ENCODE results near the gene STMN3. TPM values are rescaled to one million over a fixed set of nuclear protein-coding genes. Genes with fewer than 3 reads are reported as not detected.

Gene STMN3
- total RNA-seq, 1 experiment from 2014 or later = 15.8 TPM

- no peak for TF ChIP-seq EZH2phosphoT487 (IDR thresholded peaks at IDR 0.05; ENCODE audit: borderline replicate concordance, low read length)
- TF ChIP-seq CTCF (conservative IDR thresholded peaks at IDR 0.05; ENCODE audit: low read depth, low read length) = no peak
- no peak for TF ChIP-seq EZH2 (IDR thresholded peaks at IDR 0.05; ENCODE audit: low read length, unreplicated experiment)
- H3K27ac ChIP-seq (ENCODE audit: low read length) = peak overlapping the region; percentile 84
- no peak for DNase-seq
Measured at GRCh38 chr20:63680857-63681608, 27.8 kb upstream of the STMN3 start.

DNA sequence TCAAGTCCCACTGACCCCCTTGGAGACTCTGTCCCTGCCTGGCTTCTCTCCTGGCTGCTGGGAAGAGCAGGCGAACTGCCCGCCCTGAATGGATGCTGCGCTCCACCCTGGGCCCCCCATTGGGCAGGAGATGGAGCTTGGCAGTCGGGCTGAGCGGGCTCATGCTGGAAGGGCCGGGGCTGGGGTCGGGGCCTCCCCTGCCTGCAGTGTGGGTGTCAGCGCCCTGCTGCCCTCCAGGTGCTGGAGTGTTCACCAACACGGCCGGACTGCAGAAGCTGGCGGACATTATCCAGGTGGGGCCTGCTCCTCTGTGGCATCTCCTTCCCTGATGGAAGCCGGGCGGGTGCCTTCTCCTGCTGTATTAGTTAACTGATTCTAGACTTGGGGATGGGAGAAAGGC, 27.2 kb upstream of the STMN3 start:
- H3K4me1 ChIP-seq (ENCODE audit: insufficient read depth, low read length) = peaks cover 23% of the 10 kb centered on the region
- no peaks in the 10 kb centered on the region for H3K9me3 ChIP-seq (ENCODE audit: low read length)
- CTCF ChIA-PET = no interaction called here
- no peaks in the 10 kb centered on the region for H3K27me3 ChIP-seq (ENCODE audit: low read length)
- POLR2A ChIA-PET (ENCODE audit: unreplicated experiment) = no interaction called here
- no TSS peak for BruUV-seq (replicated peaks)
- no peak for ATAC-seq
- intact Hi-C loops (cut with micrococcal nuclease) = no loop called here
- no peak overlapping the region for H3K9ac ChIP-seq (ENCODE audit: low read length)
- no peaks in the 10 kb centered on the region for H3F3A ChIP-seq (ENCODE audit: low read length, unreplicated experiment)
- no peaks in the 10 kb centered on the region for H3K9me2 ChIP-seq (replicated peaks; ENCODE audit: low read length)
- no peak for DNase-seq
- no peak overlapping the region for H3K27ac ChIP-seq (ENCODE audit: low read length)
- no peak overlapping the region for H3K4me2 ChIP-seq (ENCODE audit: low read length)
- H3K36me3 ChIP-seq (ENCODE audit: low read depth, low read length) = peaks cover 7% of the 10 kb centered on the region
- peaks cover 7% of the 10 kb centered on the region for H3K79me2 ChIP-seq (ENCODE audit: low read length)
- TF ChIP-seq EZH2 (IDR thresholded peaks at IDR 0.05; ENCODE audit: low read length, unreplicated experiment) (no peak), EZH2phosphoT487 (IDR thresholded peaks at IDR 0.05; ENCODE audit: borderline replicate concordance, low read length) (no peak), CTCF (conservative IDR thresholded peaks at IDR 0.05; ENCODE audit: low read depth, low read length) (no peak)
- H2AFZ ChIP-seq (ENCODE audit: low read length) = no peak overlapping the region
- no peak overlapping the region for H3K4me3 ChIP-seq (ENCODE audit: low read length)
- no peaks in the 10 kb centered on the region for H4K20me1 ChIP-seq (ENCODE audit: low read length)

More at GRCh38 chr20:63680857-63681608, 27.8 kb upstream of the STMN3 start:
- no peaks in the 10 kb centered on the region for H3K27me3 ChIP-seq (ENCODE audit: low read length)
- no peak overlapping the region for H2AFZ ChIP-seq (ENCODE audit: low read length)
- BruUV-seq (replicated peaks) = no TSS peak
- no peak for ATAC-seq
- no peaks in the 10 kb centered on the region for H3F3A ChIP-seq (ENCODE audit: low read length, unreplicated experiment)
- H3K9me3 ChIP-seq (ENCODE audit: low read length) = no peaks in the 10 kb centered on the region
- H3K79me2 ChIP-seq (ENCODE audit: low read length) = peaks cover 7% of the 10 kb centered on the region
- H3K4me3 ChIP-seq (ENCODE audit: low read length) = no peak overlapping the region
- no peak overlapping the region for H3K4me2 ChIP-seq (ENCODE audit: low read length)
- H4K20me1 ChIP-seq (ENCODE audit: low read length) = no peaks in the 10 kb centered on the region
- H3K36me3 ChIP-seq (ENCODE audit: low read depth, low read length) = peaks cover 7% of the 10 kb centered on the region
- POLR2A ChIA-PET (ENCODE audit: unreplicated experiment) = no interaction called here
- H3K9me2 ChIP-seq (replicated peaks; ENCODE audit: low read length) = no peaks in the 10 kb centered on the region
- H3K9ac ChIP-seq (ENCODE audit: low read length) = no peak overlapping the region
- CTCF ChIA-PET = interaction anchor here (1.7 kb wide), 1 partner anchor 39 kb away, joined by 9 read pairs; no protein-coding TSS in a partner anchor
- intact Hi-C loops (cut with micrococcal nuclease) = no loop called here
- peaks cover 23% of the 10 kb centered on the region for H3K4me1 ChIP-seq (ENCODE audit: insufficient read depth, low read length)

DNA sequence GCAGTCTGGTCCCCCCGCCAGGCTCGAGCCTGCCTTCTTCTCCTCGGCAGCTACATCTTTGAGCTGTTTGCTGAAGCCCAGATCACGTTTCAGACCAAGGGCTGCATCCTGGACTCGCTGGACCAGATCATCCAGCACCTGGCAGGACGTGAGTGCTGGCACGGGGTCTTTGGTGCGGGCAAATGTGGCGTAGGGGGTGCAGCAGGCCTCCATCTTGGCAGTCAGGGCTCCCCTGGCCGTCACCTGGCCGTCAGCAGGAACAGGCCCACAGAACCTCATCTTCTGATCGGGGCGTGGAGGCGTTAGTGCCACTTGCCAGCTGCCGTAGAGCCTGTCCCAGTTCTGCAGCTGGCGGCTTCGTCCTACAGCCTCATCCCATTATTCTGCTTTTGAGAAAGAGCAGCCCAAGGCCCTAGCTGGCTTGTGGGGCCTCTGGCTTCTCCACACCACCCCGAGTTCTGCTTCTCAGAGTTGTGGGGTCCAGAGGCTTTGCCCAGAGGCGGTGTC, 26.6 kb upstream of the STMN3 start:
- H3K4me1 ChIP-seq (ENCODE audit: insufficient read depth, low read length) = peaks cover 23% of the 10 kb centered on the region

More for the DNA sequence above, 26.6 kb upstream of the STMN3 start:
- Histone ChIP-seq H3K9ac (ENCODE audit: low read length) (no peak overlapping the region), H3K27me3 (ENCODE audit: low read length) (no peaks in the 10 kb centered on the region), H3F3A (ENCODE audit: low read length, unreplicated experiment) (no peaks in the 10 kb centered on the region), H3K4me2 (ENCODE audit: low read length) (no peak overlapping the region), H2AFZ (ENCODE audit: low read length) (no peak overlapping the region), H3K9me2 (replicated peaks; ENCODE audit: low read length) (no peaks in the 10 kb centered on the region), H3K79me2 (ENCODE audit: low read length) (peaks cover 7% of the 10 kb centered on the region), H3K36me3 (ENCODE audit: low read depth, low read length) (peaks cover 7% of the 10 kb centered on the region), H3K4me3 (ENCODE audit: low read length) (no peak overlapping the region), H3K27ac (ENCODE audit: low read length) (no peak overlapping the region), H3K9me3 (ENCODE audit: low read length) (no peaks in the 10 kb centered on the region), H4K20me1 (ENCODE audit: low read length) (no peaks in the 10 kb centered on the region)
- DNase-seq (no peak), ATAC-seq (no peak)
- no TSS peak for BruUV-seq (replicated peaks)
- intact Hi-C loops (cut with micrococcal nuclease) = no loop called here
- no peak for TF ChIP-seq EZH2 (IDR thresholded peaks at IDR 0.05; ENCODE audit: low read length, unreplicated experiment)
- no peak for TF ChIP-seq EZH2phosphoT487 (IDR thresholded peaks at IDR 0.05; ENCODE audit: borderline replicate concordance, low read length)
- TF ChIP-seq CTCF (conservative IDR thresholded peaks at IDR 0.05; ENCODE audit: low read depth, low read length) = no peak
- POLR2A ChIA-PET (ENCODE audit: unreplicated experiment) = no interaction called here
- CTCF ChIA-PET = no interaction called here

All from PC-3 (cell line).